Activated CD8-positive, alpha-beta memory T cell treated with anti-CD3 and anti-CD28 coated beads, Interleukin-2, amount 50 U/mL, for 1 hour (primary cell): ENCODE measurements around the gene EYA2.

Experiments used
- DNase-seq: peaks from one replicate; pipeline ENCODE4 v3.0.0-alpha.2; 2020; ENCODE audit errors: extremely low read depth

The EYA2 gene

GRCh38 chr20:47035026-47035590 lies 140.5 kb downstream of the EYA2 start:
- no peak for DNase-seq

- no peak for DNase-seq
Observed at GRCh38 chr20:47036091-47036870, 141.6 kb downstream of the EYA2 start.

GRCh38 chr20:47038566-47039560 lies 144.2 kb downstream of the EYA2 start:
- no peak for DNase-seq

GRCh38 chr20:47040506-47041125 lies 146.0 kb downstream of the EYA2 start:
- no peak for DNase-seq

- DNase-seq = no peak
Observed at GRCh38 chr20:47041396-47041899, 146.8 kb downstream of the EYA2 start.

GRCh38 chr20:47042464-47042863 lies 147.8 kb downstream of the EYA2 start:
- no peak for DNase-seq

- no peak for DNase-seq
Observed at GRCh38 chr20:47043086-47043485, 148.4 kb downstream of the EYA2 start.

GRCh38 chr20:47044938-47045337 lies 150.3 kb downstream of the EYA2 start:
- no peak for DNase-seq

GRCh38 chr20:47048054-47048453 lies 153.4 kb downstream of the EYA2 start:
- DNase-seq = no peak

- no peak for DNase-seq
Observed at GRCh38 chr20:47049771-47050170, 155.1 kb downstream of the EYA2 start.

- DNase-seq = no peak
Observed at GRCh38 chr20:47050996-47051395, 156.4 kb downstream of the EYA2 start.

- no peak for DNase-seq
Observed at GRCh38 chr20:47051936-47052526, 157.4 kb downstream of the EYA2 start.

- DNase-seq = no peak
Observed at GRCh38 chr20:47054506-47054905, 159.9 kb downstream of the EYA2 start.

- no peak for DNase-seq
Observed at GRCh38 chr20:47054945-47055344, 160.3 kb downstream of the EYA2 start.

- no peak for DNase-seq
Observed at GRCh38 chr20:47055699-47056369, 161.2 kb downstream of the EYA2 start.

- DNase-seq = no peak
Observed at GRCh38 chr20:47057661-47058060, 163.0 kb downstream of the EYA2 start.

GRCh38 chr20:47058236-47058635 lies 163.6 kb downstream of the EYA2 start:
- no peak for DNase-seq

GRCh38 chr20:47059536-47059935 lies 164.9 kb downstream of the EYA2 start:
- DNase-seq = no peak

- no peak for DNase-seq
Observed at GRCh38 chr20:47061549-47061948, 166.9 kb downstream of the EYA2 start.

- DNase-seq = no peak
Observed at GRCh38 chr20:47062226-47062890, 167.7 kb downstream of the EYA2 start.
